ENCODE data around the gene RFX8.

Gene RFX8

DNA sequence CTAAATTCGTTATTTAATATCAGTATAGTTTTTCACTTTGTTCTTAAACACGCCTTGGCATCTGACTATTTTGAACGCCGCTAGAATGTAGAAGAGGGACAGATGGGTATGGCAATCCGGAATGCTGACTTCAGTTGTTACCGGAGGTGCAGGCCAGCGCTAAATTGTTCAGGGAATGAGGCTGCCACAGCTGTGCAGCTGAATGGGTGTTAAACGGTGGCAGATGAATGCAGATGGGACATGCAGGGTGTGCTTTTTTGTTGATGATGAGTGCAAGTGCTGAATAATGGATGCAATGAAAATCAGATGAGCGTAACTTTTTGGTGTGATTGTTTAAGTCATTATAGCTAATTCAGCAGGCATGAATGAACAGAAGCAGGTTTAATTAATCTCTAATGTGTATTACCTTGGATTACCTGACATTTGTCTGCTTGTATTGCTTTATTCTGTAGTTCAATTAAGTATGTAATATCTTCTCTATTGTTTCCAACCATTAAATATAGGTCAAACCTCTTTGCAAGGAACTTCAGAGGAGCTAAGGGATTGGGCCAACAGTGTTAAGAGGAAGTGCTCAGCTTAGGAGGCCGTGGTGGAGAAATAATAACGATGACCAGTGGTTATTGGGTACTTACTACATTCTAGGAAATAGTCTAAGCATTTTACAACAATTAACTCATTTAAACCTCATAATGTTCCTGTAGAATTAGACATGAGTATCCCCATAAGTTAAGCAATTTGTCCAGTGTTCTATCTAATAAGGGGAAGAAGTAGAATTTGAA is 75.7 kb downstream of the RFX8 start:
- no peak for TF ChIP-seq CTCF (IDR thresholded peaks at IDR 0.05)
- Histone ChIP-seq H3K9ac (no peak overlapping the region), H2AFZ (no peak overlapping the region), H3K79me2 (no peaks in the 10 kb centered on the region), H3K27ac (no peak overlapping the region), H3K4me2 (ENCODE audit: low read length) (no peak overlapping the region), H3K4me3 (ENCODE audit: low read depth, low read length) (no peak overlapping the region), H3K36me3 (ENCODE audit: control insufficient read depth, insufficient read depth, low read length) (no peaks in the 10 kb centered on the region), H3K27me3 (ENCODE audit: control insufficient read depth, insufficient read depth, low read length) (no peaks in the 10 kb centered on the region), H3K4me1 (no peaks in the 10 kb centered on the region), H3K9me3 (ENCODE audit: control insufficient read depth, low read length) (no peaks in the 10 kb centered on the region)

- no peaks in the 10 kb centered on the region for H3K9me3 ChIP-seq (ENCODE audit: control insufficient read depth, low read length)
- no peak for TF ChIP-seq CTCF (IDR thresholded peaks at IDR 0.05)
- H3K36me3 ChIP-seq (ENCODE audit: control insufficient read depth, insufficient read depth, low read length): no peaks in the 10 kb centered on the region
- H3K27me3 ChIP-seq (ENCODE audit: control insufficient read depth, insufficient read depth, low read length): no peaks in the 10 kb centered on the region
- no peak overlapping the region for H2AFZ ChIP-seq
- H3K27ac ChIP-seq: no peak overlapping the region
- H3K9ac ChIP-seq: no peak overlapping the region
- no peak overlapping the region for H3K4me3 ChIP-seq (ENCODE audit: low read depth, low read length)
- H3K4me1 ChIP-seq: no peaks in the 10 kb centered on the region
- no peak overlapping the region for H3K4me2 ChIP-seq (ENCODE audit: low read length)
- H3K79me2 ChIP-seq: no peaks in the 10 kb centered on the region
Measured at GRCh38 chr2:101398116-101398821, 76.6 kb downstream of the RFX8 start.

- no peaks in the 10 kb centered on the region for H3K36me3 ChIP-seq (ENCODE audit: control insufficient read depth, insufficient read depth, low read length)
- H3K27me3 ChIP-seq (ENCODE audit: control insufficient read depth, insufficient read depth, low read length): no peaks in the 10 kb centered on the region
- H2AFZ ChIP-seq: no peak overlapping the region
- no peaks in the 10 kb centered on the region for H3K79me2 ChIP-seq
- no peak overlapping the region for H3K27ac ChIP-seq
- H3K4me2 ChIP-seq (ENCODE audit: low read length): no peak overlapping the region
- TF ChIP-seq CTCF (IDR thresholded peaks at IDR 0.05): no peak
- no peak overlapping the region for H3K4me3 ChIP-seq (ENCODE audit: low read depth, low read length)
- no peaks in the 10 kb centered on the region for H3K4me1 ChIP-seq
- H3K9me3 ChIP-seq (ENCODE audit: control insufficient read depth, low read length): no peaks in the 10 kb centered on the region
- no peak overlapping the region for H3K9ac ChIP-seq
Measured at GRCh38 chr2:101396316-101396717, 78.6 kb downstream of the RFX8 start.

- H3K4me1 ChIP-seq: no peaks in the 10 kb centered on the region
- no peaks in the 10 kb centered on the region for H3K27me3 ChIP-seq (ENCODE audit: control insufficient read depth, insufficient read depth, low read length)
- no peaks in the 10 kb centered on the region for H3K36me3 ChIP-seq (ENCODE audit: control insufficient read depth, insufficient read depth, low read length)
- H3K9me3 ChIP-seq (ENCODE audit: control insufficient read depth, low read length): no peaks in the 10 kb centered on the region
- H3K4me3 ChIP-seq (ENCODE audit: low read depth, low read length): no peak overlapping the region
- H3K27ac ChIP-seq: no peak overlapping the region
- no peak overlapping the region for H3K4me2 ChIP-seq (ENCODE audit: low read length)
- no peaks in the 10 kb centered on the region for H3K79me2 ChIP-seq
- no peak overlapping the region for H3K9ac ChIP-seq
- no peak for TF ChIP-seq CTCF (IDR thresholded peaks at IDR 0.05)
- H2AFZ ChIP-seq: no peak overlapping the region
Measured at GRCh38 chr2:101395545-101396315, 79.2 kb downstream of the RFX8 start.

Data from parathyroid adenoma (tissue), 2 donors.